Measurements from ENCODE around the gene ADA.

ADA gene

GRCh38 chr20:44622501-44623270 lies 28.8 kb downstream of the ADA start:
- peaks cover 5% of the 10 kb centered on the region; the same call in 1 of the 2 replicates for H3K4me1 ChIP-seq (ENCODE audit: insufficient read depth, low read length)
- H3K9ac ChIP-seq (ENCODE audit: low read depth, low read length), result no peak overlapping the region
- H3K27ac ChIP-seq (ENCODE audit: low read depth, low read length), result no peak overlapping the region
- peaks cover 26% of the 10 kb centered on the region for H3K36me3 ChIP-seq (ENCODE audit: insufficient read depth, low read length)
- H3K27me3 ChIP-seq (ENCODE audit: insufficient read depth, low read length), result peaks cover 27% of the 10 kb centered on the region
- no peak overlapping the region for H3K4me3 ChIP-seq (ENCODE audit: low read length)
- no peaks in the 10 kb centered on the region for H3K9me3 ChIP-seq (ENCODE audit: insufficient read depth, low read depth, low read length)
- WGBS, result 88% methylated on average over 19 of the region's 19 CpGs

GRCh38 chr20:44621939-44622338 lies 29.6 kb downstream of the ADA start:
- Histone ChIP-seq H3K27ac (ENCODE audit: low read depth, low read length) (no peak overlapping the region), H3K4me1 (ENCODE audit: insufficient read depth, low read length) (peaks cover 11% of the 10 kb centered on the region; the same call in 1 of the 2 replicates), H3K27me3 (ENCODE audit: insufficient read depth, low read length) (peaks cover 34% of the 10 kb centered on the region), H3K4me3 (ENCODE audit: low read length) (no peak overlapping the region), H3K9ac (ENCODE audit: low read depth, low read length) (no peak overlapping the region), H3K9me3 (ENCODE audit: insufficient read depth, low read depth, low read length) (no peaks in the 10 kb centered on the region), H3K36me3 (ENCODE audit: insufficient read depth, low read length) (peaks cover 26% of the 10 kb centered on the region)
- 96% methylated on average over 8 of the region's 8 CpGs for WGBS

- H3K9me3 ChIP-seq (ENCODE audit: insufficient read depth, low read depth, low read length), result no peaks in the 10 kb centered on the region
- H3K27ac ChIP-seq (ENCODE audit: low read depth, low read length), result no peak overlapping the region
- H3K4me3 ChIP-seq (ENCODE audit: low read length), result no peak overlapping the region
- H3K4me1 ChIP-seq (ENCODE audit: insufficient read depth, low read length), result peaks cover 13% of the 10 kb centered on the region; the same call in 1 of the 2 replicates
- no peak overlapping the region for H3K9ac ChIP-seq (ENCODE audit: low read depth, low read length)
- H3K27me3 ChIP-seq (ENCODE audit: insufficient read depth, low read length), result peaks cover 36% of the 10 kb centered on the region
- H3K36me3 ChIP-seq (ENCODE audit: insufficient read depth, low read length), result peaks cover 26% of the 10 kb centered on the region
- WGBS, result 95% methylated on average over 5 of the region's 5 CpGs
These were observed 30.2 kb downstream of the ADA start for GRCh38 chr20:44621325-44621724.

- H3K36me3 ChIP-seq (ENCODE audit: insufficient read depth, low read length), result peaks cover 26% of the 10 kb centered on the region
- 96% methylated on average over 5 of the region's 5 CpGs for WGBS
These were observed 31.5 kb downstream of the ADA start for GRCh38 chr20:44620030-44620429.

GRCh38 chr20:44619294-44619693 lies 32.2 kb downstream of the ADA start:
- Histone ChIP-seq H3K9ac (ENCODE audit: low read depth, low read length) (no peak overlapping the region), H3K27ac (ENCODE audit: low read depth, low read length) (no peak overlapping the region), H3K9me3 (ENCODE audit: insufficient read depth, low read depth, low read length) (no peaks in the 10 kb centered on the region), H3K27me3 (ENCODE audit: insufficient read depth, low read length) (peaks cover 36% of the 10 kb centered on the region), H3K4me3 (ENCODE audit: low read length) (no peak overlapping the region), H3K36me3 (ENCODE audit: insufficient read depth, low read length) (peaks cover 26% of the 10 kb centered on the region), H3K4me1 (ENCODE audit: insufficient read depth, low read length) (peaks cover 17% of the 10 kb centered on the region)
- 94% methylated on average over 7 of the region's 7 CpGs for WGBS

More at GRCh38 chr20:44620030-44620429, 31.5 kb downstream of the ADA start:
- Histone ChIP-seq H3K4me3 (ENCODE audit: low read length) (no peak overlapping the region), H3K27ac (ENCODE audit: low read depth, low read length) (no peak overlapping the region), H3K9me3 (ENCODE audit: insufficient read depth, low read depth, low read length) (no peaks in the 10 kb centered on the region), H3K9ac (ENCODE audit: low read depth, low read length) (no peak overlapping the region), H3K27me3 (ENCODE audit: insufficient read depth, low read length) (peaks cover 36% of the 10 kb centered on the region), H3K4me1 (ENCODE audit: insufficient read depth, low read length) (peaks cover 15% of the 10 kb centered on the region)

- Histone ChIP-seq H3K4me1 (ENCODE audit: insufficient read depth, low read length) (peaks cover 17% of the 10 kb centered on the region), H3K9me3 (ENCODE audit: insufficient read depth, low read depth, low read length) (no peaks in the 10 kb centered on the region), H3K27ac (ENCODE audit: low read depth, low read length) (no peak overlapping the region), H3K36me3 (ENCODE audit: insufficient read depth, low read length) (peaks cover 30% of the 10 kb centered on the region), H3K9ac (ENCODE audit: low read depth, low read length) (no peak overlapping the region), H3K27me3 (ENCODE audit: insufficient read depth, low read length) (peaks cover 36% of the 10 kb centered on the region), H3K4me3 (ENCODE audit: low read length) (no peak overlapping the region)
- WGBS, result 89% methylated on average over 14 of the region's 14 CpGs
These were observed 33.2 kb downstream of the ADA start for GRCh38 chr20:44618318-44618731.

- no peak overlapping the region for H3K27ac ChIP-seq (ENCODE audit: low read depth, low read length)
- no peak overlapping the region for H3K4me3 ChIP-seq (ENCODE audit: low read length)
- H3K36me3 ChIP-seq (ENCODE audit: insufficient read depth, low read length), result peaks cover 27% of the 10 kb centered on the region
- WGBS, result 40% methylated on average over 14 of the region's 14 CpGs
- peaks cover 17% of the 10 kb centered on the region for H3K4me1 ChIP-seq (ENCODE audit: insufficient read depth, low read length)
- H3K9me3 ChIP-seq (ENCODE audit: insufficient read depth, low read depth, low read length), result no peaks in the 10 kb centered on the region
- H3K9ac ChIP-seq (ENCODE audit: low read depth, low read length), result no peak overlapping the region
- peaks cover 36% of the 10 kb centered on the region for H3K27me3 ChIP-seq (ENCODE audit: insufficient read depth, low read length)
These were observed 34.9 kb downstream of the ADA start for GRCh38 chr20:44616604-44616964.

- Histone ChIP-seq H3K9ac (ENCODE audit: low read depth, low read length) (no peak overlapping the region), H3K4me1 (ENCODE audit: insufficient read depth, low read length) (peaks cover 17% of the 10 kb centered on the region), H3K27me3 (ENCODE audit: insufficient read depth, low read length) (peaks cover 36% of the 10 kb centered on the region), H3K36me3 (ENCODE audit: insufficient read depth, low read length) (peaks cover 27% of the 10 kb centered on the region), H3K9me3 (ENCODE audit: insufficient read depth, low read depth, low read length) (no peaks in the 10 kb centered on the region), H3K4me3 (ENCODE audit: low read length) (no peak overlapping the region), H3K27ac (ENCODE audit: low read depth, low read length) (no peak overlapping the region)
- 86% methylated on average over 14 of the region's 14 CpGs for WGBS
These were observed 35.5 kb downstream of the ADA start for GRCh38 chr20:44615876-44616603.

- Histone ChIP-seq H3K27me3 (ENCODE audit: insufficient read depth, low read length) (peaks cover 30% of the 10 kb centered on the region), H3K36me3 (ENCODE audit: insufficient read depth, low read length) (peaks cover 19% of the 10 kb centered on the region), H3K9me3 (ENCODE audit: insufficient read depth, low read depth, low read length) (no peaks in the 10 kb centered on the region), H3K27ac (ENCODE audit: low read depth, low read length) (peak overlapping the region; percentile 52; the same call in 1 of the 2 replicates), H3K4me3 (ENCODE audit: low read length) (no peak overlapping the region), H3K4me1 (ENCODE audit: insufficient read depth, low read length) (peaks cover 17% of the 10 kb centered on the region), H3K9ac (ENCODE audit: low read depth, low read length) (no peak overlapping the region)
- WGBS, result 55% methylated on average over 10 of the region's 10 CpGs
These were observed 36.2 kb downstream of the ADA start for GRCh38 chr20:44615169-44615791.

- Histone ChIP-seq H3K36me3 (ENCODE audit: insufficient read depth, low read length) (peaks cover 12% of the 10 kb centered on the region), H3K4me3 (ENCODE audit: low read length) (no peak overlapping the region), H3K9me3 (ENCODE audit: insufficient read depth, low read depth, low read length) (no peaks in the 10 kb centered on the region), H3K27me3 (ENCODE audit: insufficient read depth, low read length) (peaks cover 23% of the 10 kb centered on the region), H3K4me1 (ENCODE audit: insufficient read depth, low read length) (peaks cover 20% of the 10 kb centered on the region), H3K9ac (ENCODE audit: low read depth, low read length) (no peak overlapping the region), H3K27ac (ENCODE audit: low read depth, low read length) (no peak overlapping the region)
- WGBS, result 93% methylated on average over 14 of the region's 14 CpGs
These were observed 37.0 kb downstream of the ADA start for GRCh38 chr20:44614525-44614924.

GRCh38 chr20:44613575-44613974 lies 37.9 kb downstream of the ADA start:
- Histone ChIP-seq H3K36me3 (ENCODE audit: insufficient read depth, low read length) (peaks cover 4% of the 10 kb centered on the region; the same call in 1 of the 2 replicates), H3K9me3 (ENCODE audit: insufficient read depth, low read depth, low read length) (no peaks in the 10 kb centered on the region), H3K4me1 (ENCODE audit: insufficient read depth, low read length) (peaks cover 22% of the 10 kb centered on the region), H3K27ac (ENCODE audit: low read depth, low read length) (no peak overlapping the region), H3K27me3 (ENCODE audit: insufficient read depth, low read length) (peaks cover 14% of the 10 kb centered on the region; the same call in 1 of the 2 replicates), H3K4me3 (ENCODE audit: low read length) (no peak overlapping the region), H3K9ac (ENCODE audit: low read depth, low read length) (no peak overlapping the region)
- WGBS, result 95% methylated on average over 5 of the region's 5 CpGs
